C1 segment of cervical spinal cord (tissue), 14 donors: ENCODE measurements around the gene BPHL.
"Not testable (repeated sequence)": the region's sequence is repeated elsewhere in the genome, so short reads cannot be mapped to it uniquely, and the experiment has no call there.

Source experiments
- DNase-seq, 14 donors: peaks; one replicate each; lab custom pipeline; 2025; lab: John Stamatoyannopoulos, UW

Gene BPHL

GRCh38 chr6:3118353-3119039 lies at the start of gene BPHL:
Gene BPHL (plus strand): TSS chr6:3118711. CDS start chr6:3118741, 30 bp downstream.
- DNase-seq = peak; percentile 58 to 98 (median 95)

DNA sequence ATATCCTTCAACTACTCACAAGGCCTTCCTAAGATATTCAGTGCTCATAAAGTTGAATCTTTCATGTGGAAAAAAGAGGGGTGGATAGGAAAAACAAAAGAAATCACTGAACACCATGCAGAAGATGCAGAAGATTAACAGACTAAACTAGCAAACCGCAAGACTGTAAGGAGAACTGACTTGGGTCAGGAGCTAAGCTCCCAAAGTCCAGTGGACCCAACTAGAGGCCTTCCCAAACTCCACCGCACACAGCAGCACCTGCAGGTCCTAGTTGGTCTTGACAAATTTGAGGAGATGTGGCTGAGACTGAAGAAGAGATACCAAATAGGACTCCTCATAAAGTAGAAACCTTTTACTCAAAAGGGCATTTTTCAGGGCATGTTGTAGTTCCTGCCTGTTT lies 46.9 kb upstream of the BPHL start:
- no peak for DNase-seq

- DNase-seq = no peak
Observed at GRCh38 chr6:3072798-3073197, 45.7 kb upstream of the BPHL start.

DNA sequence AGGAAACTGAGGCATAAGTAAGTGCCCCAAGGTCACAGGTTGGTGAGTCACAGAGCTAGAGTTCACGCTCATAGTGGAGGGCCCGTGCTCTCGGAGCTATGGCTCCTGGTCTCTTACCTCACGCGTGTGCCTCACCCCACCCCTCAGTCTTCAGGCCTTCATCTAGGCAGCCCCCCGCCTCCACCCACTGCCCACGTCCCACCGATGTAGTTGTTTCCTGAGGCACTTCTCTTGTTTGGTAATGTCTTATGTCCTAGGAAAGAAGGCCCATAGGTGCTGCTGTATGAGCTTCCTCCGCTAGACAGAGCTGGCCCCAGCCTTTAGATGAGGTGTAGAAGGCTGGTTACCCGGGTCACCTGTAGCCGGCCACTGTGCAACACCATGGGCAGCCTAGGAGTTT lies 45.1 kb upstream of the BPHL start:
- DNase-seq = no peak

DNA sequence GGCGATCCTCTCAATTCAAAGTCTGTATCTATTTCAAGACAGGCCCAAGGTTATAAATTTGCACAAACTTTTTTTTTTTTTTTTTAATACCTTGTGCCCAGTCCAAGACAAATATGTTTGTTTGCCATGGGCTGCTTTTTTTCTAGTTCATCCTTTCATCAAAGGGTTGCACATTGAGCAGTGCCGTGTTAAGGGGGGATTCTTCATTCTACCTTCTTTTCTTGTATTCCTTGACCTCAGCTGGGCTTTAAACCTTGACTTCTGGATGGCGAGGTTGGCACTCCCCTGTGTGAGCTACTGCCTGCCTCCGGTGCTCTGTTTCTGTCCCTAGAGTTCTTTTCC lies 42.8 kb upstream of the BPHL start:
- DNase-seq = no peak

GRCh38 chr6:3076320-3076719 lies 42.2 kb upstream of the BPHL start:
- DNase-seq = no peak

DNA sequence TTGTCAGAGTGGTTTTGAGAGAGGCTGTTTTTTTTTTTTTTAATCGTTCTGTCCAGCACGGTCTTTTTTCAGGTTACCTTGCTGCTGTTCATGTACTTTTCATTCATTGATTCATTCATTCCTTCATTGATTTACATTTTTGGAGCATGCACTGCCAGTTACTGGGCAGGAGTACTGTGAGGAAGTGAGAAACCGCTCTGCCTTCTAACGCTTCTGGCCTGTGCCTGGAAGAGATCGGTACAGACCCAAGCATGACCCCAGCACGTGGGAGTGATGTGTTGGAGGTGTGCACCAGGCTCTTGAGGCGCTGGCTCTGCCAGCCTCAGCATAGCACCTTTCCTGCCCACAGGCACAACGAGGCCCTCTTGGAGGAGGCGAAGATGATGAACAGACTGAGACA lies 41.1 kb upstream of the BPHL start:
- DNase-seq = no peak

DNA sequence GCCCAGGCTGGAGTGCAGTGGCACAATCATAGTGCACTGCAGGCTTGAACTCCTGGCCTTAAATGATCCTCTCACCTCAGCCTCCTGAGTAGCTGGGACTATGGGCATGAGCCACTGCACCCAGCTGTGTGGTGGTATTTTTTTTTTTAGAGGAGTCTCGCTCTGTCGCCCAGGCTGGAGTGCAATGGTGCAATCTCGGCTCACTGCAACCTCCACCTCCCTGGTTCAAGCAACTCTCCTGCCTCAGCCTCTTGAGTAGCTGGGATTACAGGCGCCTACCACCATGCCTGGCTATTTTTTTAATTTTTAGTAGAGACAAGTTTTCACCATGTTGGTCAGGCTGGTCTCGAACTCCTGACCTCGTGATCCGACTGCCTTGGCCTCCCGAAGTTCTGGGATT lies 39.6 kb upstream of the BPHL start:
- DNase-seq = not testable (repeated sequence)

DNA sequence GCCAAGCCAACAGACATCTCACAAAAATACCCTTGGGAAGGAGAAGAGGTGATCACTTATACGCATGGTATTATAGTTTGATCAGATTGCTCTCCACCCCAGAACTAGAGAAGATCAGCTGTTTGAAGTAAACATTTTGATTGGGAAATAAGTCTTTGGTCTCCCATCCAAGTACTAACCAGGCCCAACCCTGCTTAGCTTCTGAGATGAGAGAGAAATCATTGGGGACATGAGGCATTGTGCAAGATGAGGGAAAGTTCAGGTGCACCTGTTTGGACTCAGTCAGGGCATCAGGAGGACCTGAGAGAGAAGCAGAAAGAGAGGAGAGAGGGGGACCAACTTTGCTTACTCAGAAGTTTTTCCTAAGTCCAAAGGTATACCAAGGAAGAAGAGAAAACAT lies 38.8 kb upstream of the BPHL start:
- DNase-seq = no peak

DNA sequence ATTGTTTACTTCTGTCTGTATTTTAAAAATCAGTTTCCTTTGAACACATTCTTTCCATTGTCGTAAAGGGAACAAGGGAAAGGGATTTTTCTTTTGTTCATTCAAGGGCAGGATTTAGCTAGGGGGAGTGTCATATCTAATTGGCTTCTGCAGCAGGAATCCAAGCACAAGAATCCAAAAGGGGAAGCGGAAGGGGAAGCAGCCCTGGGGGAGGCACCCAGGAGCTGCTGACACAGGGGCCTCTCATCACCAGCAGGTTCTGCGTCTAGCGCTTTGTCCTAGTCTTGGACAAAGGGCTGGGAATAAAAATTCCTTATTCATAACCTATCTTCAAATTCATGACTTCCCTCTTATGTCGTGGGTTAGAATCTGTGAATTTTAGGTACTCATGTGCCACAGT lies 36.6 kb upstream of the BPHL start:
- peak in 7 of 14 donors; percentile 2 to 32 (median 10) for DNase-seq

DNA sequence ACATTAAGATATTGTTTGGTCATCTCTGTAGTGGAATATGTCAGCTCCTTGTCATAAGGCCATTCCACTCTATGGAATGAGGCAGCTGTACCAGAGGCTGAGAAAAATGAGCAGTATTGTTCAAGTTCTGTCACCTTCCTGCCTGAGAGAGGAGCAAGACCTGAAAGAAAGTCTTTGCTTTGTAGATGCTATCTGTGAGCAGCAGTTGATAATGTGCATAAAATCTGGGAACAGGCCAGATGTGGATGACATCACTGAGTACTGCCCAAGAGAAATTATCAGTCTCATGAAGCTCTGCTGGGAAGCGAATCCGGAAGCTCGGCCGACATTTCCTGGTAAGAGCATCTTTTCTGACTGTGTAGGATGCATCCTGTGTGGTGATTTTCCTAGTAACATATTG lies 33.4 kb upstream of the BPHL start:
- DNase-seq = peak in 1 of 14 donors; percentile 17

- DNase-seq = no peak
Observed at GRCh38 chr6:3086282-3086946, 32.1 kb upstream of the BPHL start.

DNA sequence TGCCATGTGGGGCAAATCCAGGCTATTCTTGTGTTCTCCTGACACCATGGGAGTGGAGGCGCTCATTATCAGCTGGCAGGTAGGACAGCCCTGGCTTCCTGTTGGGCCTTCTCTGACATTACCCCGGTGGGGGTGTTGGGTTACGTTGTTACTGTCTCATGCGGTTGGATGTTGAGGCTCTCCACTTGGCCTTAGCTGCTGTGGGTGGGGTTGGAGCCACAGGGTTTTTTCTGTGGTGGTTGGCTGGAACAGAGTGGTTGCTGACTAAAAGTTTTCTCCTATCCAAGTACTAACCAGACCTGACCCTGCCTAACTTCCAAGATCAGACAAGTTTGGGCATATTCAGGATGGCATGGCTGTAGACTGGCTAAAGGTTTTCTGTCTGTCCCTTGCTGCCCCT lies 30.1 kb upstream of the BPHL start:
- no peak for DNase-seq

GRCh38 chr6:3088968-3089367 lies 29.5 kb upstream of the BPHL start:
- no peak for DNase-seq

DNA sequence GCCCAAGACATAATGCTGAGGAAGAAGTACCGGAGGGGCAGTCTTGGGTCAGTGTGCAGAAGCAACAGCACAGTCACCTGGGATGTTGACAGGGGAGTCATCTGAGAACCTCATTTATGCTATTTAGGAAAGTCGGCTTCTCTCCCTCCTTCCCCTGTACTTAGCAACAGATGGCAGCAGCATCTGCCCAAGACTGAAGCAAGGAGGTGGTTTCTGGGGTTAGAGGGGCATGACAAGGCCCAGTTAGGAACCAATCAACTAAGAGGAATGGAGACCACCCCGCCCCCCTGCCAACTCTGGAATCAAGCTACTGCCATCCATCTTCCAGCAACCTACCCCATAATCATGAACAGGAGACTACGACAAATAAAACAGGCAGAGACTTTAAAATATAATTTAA lies 28.5 kb upstream of the BPHL start:
- DNase-seq = no peak

DNA sequence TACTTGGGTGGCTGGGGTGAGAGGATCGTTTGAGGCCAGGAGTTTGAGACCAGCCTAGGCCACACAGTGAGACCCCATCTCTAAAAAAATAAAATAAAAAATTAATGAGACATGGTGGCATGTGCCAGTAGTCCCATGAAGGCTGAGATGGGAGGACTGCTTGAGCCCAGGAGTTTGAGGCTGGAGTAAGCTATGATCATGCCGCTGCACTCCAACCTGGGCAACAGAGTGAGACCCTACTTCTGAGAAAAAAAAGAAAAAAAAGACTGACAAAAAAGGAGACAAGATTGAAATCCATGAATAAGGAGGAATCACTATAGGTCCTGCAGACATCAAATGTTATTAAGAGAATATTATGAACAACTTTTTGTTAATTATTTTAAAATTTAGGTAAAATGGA lies 23.7 kb upstream of the BPHL start:
- DNase-seq = no peak

DNA sequence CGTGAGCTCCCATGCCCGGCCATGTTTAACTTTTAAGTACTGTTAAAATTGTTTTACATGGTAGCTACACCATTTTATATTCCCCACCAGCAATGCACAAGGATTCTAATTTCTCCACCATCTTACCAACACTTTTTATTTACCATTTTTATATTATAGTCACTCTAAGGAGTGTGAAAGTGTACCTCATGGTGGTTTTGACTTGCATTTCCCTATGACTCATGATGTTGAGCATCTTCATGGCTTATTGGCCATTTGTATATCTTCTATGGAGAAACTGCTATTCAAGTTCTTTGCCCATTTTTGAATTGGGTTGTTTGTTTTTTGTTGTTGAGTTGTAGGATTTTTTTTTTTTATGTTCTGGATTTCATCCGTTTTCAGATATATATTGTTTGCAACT lies 15.6 kb upstream of the BPHL start:
- no peak for DNase-seq

GRCh38 chr6:3108746-3109414 lies 9.6 kb upstream of the BPHL start:
- DNase-seq = no peak

DNA sequence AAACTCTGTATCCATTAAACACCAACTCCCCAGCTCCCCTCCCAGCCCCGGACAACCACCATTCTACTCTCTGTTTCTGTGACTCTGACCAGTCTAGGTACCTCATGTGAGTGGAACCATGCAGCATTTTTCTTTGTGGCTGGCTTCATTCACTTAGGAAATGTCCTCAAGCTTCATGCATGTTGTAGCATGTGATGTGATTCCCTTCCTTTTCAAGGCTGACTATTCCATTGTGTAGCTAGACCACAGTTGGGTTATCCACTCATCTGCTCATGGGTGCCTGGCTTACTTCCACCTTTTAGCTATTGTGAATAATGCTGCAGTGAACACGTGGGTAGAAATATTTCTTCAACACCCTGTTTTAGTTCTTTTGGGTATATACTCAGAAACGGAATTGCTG lies 8.8 kb upstream of the BPHL start:
- no peak for DNase-seq

- DNase-seq = no peak
Observed at GRCh38 chr6:3114377-3114776, 4.1 kb upstream of the BPHL start.

DNA sequence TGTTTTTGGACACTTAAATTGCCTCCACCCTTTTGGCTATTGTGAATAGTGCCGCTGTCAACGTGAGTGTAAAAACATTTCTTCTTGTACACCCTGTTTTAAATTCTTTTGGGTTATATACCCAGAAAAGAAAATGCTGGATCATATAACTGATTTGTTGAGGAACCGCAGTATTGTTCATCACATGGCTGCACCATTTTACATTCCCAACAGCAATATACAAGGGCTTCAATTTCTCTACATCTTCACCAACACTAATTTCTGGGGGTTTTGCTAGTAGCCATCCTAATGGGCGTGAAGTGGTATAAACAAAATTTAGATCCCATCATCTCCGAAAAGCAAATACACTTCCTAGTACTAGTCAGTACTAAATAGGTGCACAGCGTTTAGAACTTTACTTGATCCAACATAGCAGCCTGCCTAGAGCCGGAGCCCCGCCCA lies 579 bp upstream of the BPHL start:
- DNase-seq = no peak

GRCh38 chr6:3119040-3119723 lies 671 bp downstream of the BPHL start:
- peak in 1 of 14 donors; percentile 68 for DNase-seq

DNA sequence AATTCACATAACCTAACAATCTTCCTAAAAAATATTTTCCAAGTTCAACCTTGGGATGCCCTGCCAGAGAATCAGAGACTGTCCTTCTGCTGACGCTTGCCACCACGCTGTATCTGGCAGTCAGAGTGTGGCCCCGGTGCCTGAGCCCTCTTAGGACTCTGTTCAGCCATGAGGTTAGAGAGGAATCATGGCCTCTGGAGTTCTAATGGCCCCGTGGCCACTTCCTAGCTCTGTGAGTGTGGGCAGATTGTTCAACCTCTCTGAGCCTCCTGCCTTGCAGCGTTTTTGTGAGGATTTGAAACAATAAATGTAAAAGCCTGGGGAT lies 2.2 kb downstream of the BPHL start:
- no peak for DNase-seq
